Osteocyte (in vitro differentiated cells): ENCODE measurements around the gene TSPAN5. TPM values are rescaled to one million over a fixed set of nuclear protein-coding genes. Genes with fewer than 3 reads are reported as not detected.
A peak's percentile ranks its signal among the peaks of the same experiment; 100 is the strongest.

ENCODE experiments used
- DNase-seq: peaks from one replicate; pipeline ENCODE4 v3.0.0; 2021; ENCODE audit warnings: mixed read lengths; ENCODE audit not compliant: unreplicated experiment; ENCODE audit errors: extremely low spot score
- H3K27ac Mint-ChIP-seq: one replicate; pipeline ENCODE4 v1.8.0; 2021; ENCODE audit warnings: mild to moderate bottlenecking, mixed read lengths; ENCODE audit not compliant: unreplicated experiment
- H3K27me3 Mint-ChIP-seq: one replicate; pipeline ENCODE4 v1.8.0; 2021; ENCODE audit warnings: mixed read lengths; ENCODE audit not compliant: unreplicated experiment
- H3K36me3 Mint-ChIP-seq: one replicate; pipeline ENCODE4 v1.8.0; 2021; ENCODE audit warnings: mixed read lengths; ENCODE audit not compliant: unreplicated experiment
- H3K4me1 Mint-ChIP-seq: one replicate; pipeline ENCODE4 v1.8.0; 2021; ENCODE audit warnings: mixed read lengths; ENCODE audit not compliant: unreplicated experiment
- H3K4me3 Mint-ChIP-seq: one replicate; pipeline ENCODE4 v1.8.0; 2021; ENCODE audit warnings: mild to moderate bottlenecking, moderate library complexity, mixed read lengths; ENCODE audit not compliant: unreplicated experiment
- H3K9me3 Mint-ChIP-seq: one replicate; pipeline ENCODE4 v1.8.0; 2021; ENCODE audit warnings: mixed read lengths; ENCODE audit not compliant: unreplicated experiment
- total RNA-seq: library from RNA; stranded (reverse); gene quantifications from 2 replicates; pipeline ENCODE4 v1.2.1, GENCODE V29; 2021
- TF ChIP-seq, protein P1 (sequence below): fragments of 200-600 bp; sonication (generic); IDR thresholded peaks from 2 replicates; pipeline ENCODE4 v1.5.0; 2021; ENCODE audit warnings: antibody characterized with exemption, mild to moderate bottlenecking, moderate library complexity

Gene TSPAN5
- total RNA-seq, 1 donor from 2014 or later = 64.2 TPM

DNA sequence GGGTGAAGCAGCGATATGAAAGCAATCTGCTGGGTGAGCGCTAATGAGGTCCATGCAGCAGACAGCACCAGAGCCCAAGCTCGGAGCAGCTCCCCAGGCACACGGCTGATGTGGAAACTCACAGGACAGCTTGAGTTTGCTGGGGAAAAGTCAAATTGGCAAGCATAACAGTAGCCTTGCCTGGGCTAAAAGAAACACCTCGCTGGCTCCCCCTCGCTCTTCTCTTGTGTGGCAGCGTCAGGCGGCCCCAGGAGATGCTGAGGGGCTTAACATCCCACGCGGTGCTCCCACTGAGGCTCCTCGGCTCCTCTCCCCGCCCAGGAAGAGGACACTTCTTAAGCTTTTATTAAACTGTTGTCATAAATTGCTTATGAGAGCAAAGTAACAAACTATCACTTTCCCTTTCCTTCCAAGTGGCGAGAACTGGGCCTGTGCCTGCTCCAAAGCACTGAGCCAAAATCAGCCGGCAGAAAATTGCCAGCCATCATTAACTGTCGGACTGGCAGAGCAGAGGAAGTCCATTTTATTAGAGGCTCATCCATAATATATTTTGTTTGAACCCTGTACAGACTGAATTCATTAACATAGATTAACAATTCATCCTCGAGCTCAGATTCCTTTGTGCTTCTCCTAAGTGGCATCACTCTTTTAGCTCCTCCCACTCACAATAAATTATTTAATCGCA lies 111.4 kb downstream of the TSPAN5 start:
- peaks cover 13% of the 10 kb centered on the region for H3K9me3 Mint-ChIP-seq
- TF ChIP-seq, protein P1, sequence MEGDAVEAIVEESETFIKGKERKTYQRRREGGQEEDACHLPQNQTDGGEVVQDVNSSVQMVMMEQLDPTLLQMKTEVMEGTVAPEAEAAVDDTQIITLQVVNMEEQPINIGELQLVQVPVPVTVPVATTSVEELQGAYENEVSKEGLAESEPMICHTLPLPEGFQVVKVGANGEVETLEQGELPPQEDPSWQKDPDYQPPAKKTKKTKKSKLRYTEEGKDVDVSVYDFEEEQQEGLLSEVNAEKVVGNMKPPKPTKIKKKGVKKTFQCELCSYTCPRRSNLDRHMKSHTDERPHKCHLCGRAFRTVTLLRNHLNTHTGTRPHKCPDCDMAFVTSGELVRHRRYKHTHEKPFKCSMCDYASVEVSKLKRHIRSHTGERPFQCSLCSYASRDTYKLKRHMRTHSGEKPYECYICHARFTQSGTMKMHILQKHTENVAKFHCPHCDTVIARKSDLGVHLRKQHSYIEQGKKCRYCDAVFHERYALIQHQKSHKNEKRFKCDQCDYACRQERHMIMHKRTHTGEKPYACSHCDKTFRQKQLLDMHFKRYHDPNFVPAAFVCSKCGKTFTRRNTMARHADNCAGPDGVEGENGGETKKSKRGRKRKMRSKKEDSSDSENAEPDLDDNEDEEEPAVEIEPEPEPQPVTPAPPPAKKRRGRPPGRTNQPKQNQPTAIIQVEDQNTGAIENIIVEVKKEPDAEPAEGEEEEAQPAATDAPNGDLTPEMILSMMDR = no peak
- peak overlapping the region; percentile 32 for H3K4me3 Mint-ChIP-seq
- H3K27me3 Mint-ChIP-seq = no peaks in the 10 kb centered on the region
- DNase-seq = no peak
- peaks cover 36% of the 10 kb centered on the region for H3K4me1 Mint-ChIP-seq
- peaks cover 16% of the 10 kb centered on the region for H3K36me3 Mint-ChIP-seq
- peak overlapping the region; percentile 84 for H3K27ac Mint-ChIP-seq

DNA sequence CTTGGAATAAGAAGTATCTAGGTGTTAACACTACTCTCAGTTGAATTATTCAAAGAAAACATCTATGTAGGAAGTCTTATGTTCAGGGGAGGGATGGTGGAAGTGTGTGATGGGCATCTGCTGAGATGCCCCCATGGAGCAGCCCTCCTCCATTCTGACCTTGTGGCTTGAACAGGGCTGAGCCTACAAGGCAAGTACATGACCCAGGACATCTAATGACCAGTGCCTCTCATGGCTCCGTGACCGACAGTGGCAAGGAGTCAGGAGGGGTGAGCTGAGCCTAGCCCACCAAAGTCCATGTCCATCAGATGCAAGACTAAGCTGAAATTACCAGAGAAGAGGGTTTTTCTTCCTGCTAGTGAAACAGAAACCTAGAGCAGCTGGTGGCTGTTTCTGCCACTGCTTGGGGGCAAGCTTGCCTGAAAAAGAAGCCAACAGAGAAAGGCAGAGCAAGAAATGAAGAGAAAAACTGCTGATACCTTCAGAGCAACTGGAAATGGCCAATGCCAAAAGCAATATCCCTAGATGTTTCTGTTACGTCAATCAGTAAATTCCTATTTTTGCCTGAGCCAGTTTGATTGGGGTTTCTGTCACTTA lies 113.5 kb downstream of the TSPAN5 start:
- H3K36me3 Mint-ChIP-seq = no peaks in the 10 kb centered on the region
- no peak overlapping the region for H3K4me3 Mint-ChIP-seq
- no peak for DNase-seq
- H3K9me3 Mint-ChIP-seq = no peaks in the 10 kb centered on the region
- no peaks in the 10 kb centered on the region for H3K27me3 Mint-ChIP-seq
- TF ChIP-seq, protein P1 = no peak
- H3K27ac Mint-ChIP-seq = peak overlapping the region; percentile 72
- H3K4me1 Mint-ChIP-seq = peaks cover 36% of the 10 kb centered on the region

DNA sequence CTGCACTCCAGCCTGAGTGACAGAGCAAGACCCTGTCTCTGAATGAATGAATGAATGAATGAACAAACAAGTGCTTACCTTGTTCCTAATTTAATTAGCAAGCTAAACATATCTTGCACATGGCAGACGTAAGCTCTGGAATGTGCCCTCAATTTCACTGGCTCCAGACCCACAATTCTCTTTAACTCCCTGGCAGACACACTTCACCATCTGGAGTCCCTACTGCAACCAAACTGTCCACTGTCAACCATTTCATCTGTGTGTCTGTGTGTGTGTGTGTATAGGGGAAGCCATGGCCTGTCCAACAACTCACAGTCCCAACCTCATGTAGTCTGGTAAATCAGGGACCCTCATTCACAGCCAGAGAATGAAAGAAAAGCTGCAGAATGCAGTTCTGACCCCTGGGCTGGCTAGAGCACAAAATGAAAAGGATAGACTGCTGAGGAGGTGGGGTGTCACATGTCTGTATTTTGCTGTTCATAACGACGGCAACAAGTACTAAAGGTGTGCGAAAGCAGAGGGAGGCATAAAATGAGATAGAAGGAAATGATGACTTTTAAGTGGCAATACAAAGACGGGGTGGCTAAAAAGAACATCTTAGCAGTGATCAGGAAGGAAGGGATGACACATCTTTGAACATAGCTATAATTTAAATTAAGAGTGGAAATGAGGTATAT lies 114.1 kb downstream of the TSPAN5 start:
- H3K4me3 Mint-ChIP-seq = no peak overlapping the region
- no peaks in the 10 kb centered on the region for H3K27me3 Mint-ChIP-seq
- H3K36me3 Mint-ChIP-seq = no peaks in the 10 kb centered on the region
- no peaks in the 10 kb centered on the region for H3K9me3 Mint-ChIP-seq
- peak overlapping the region; percentile 72 for H3K27ac Mint-ChIP-seq
- H3K4me1 Mint-ChIP-seq = peaks cover 37% of the 10 kb centered on the region
- DNase-seq = no peak
- TF ChIP-seq, protein P1 = no peak

DNA sequence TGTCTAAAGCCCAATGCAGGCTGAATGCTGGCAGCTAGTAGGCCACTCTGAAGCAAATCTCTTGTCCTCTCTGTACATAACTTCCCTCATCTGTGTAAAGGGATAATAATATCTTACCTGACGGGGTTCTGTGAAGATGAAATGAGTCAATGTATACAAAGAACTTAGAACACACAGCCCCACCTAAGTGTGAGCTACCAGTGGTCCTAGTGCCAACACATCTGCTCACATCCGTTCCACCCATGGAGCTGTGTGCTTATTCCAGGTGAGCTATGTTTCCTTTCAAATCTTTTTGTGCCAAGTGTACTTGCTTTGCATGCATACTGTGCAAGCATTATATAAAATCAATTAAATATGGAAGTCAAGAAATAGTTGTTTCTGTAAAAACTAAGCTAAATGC lies 116.4 kb downstream of the TSPAN5 start:
- DNase-seq = no peak
- H3K27ac Mint-ChIP-seq = no peak overlapping the region
- peaks cover 30% of the 10 kb centered on the region for H3K4me1 Mint-ChIP-seq
- TF ChIP-seq, protein P1 = no peak
- no peaks in the 10 kb centered on the region for H3K9me3 Mint-ChIP-seq
- no peaks in the 10 kb centered on the region for H3K27me3 Mint-ChIP-seq
- H3K4me3 Mint-ChIP-seq = no peak overlapping the region
- no peaks in the 10 kb centered on the region for H3K36me3 Mint-ChIP-seq

DNA sequence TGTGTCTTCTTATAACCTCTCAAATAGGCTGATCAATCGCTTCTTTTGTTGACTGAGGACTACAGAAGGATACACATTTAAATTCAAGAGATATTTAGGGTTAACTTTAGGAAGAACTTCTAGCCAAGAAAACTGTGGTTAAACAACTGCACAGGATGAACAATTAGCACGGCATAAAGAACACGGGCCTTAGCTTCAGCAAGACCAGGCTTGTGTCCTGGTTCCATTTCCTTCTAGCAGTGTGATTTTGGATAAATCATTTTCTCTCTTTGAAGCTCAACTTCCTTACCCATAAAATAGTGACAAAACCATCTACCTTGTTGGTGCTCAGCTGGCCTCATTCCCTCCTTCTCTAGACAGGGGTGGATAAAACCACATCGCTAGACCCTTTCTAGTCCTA lies 117.6 kb downstream of the TSPAN5 start:
- H3K4me3 Mint-ChIP-seq = no peak overlapping the region
- peaks cover 21% of the 10 kb centered on the region for H3K4me1 Mint-ChIP-seq
- H3K27ac Mint-ChIP-seq = no peak overlapping the region
- H3K27me3 Mint-ChIP-seq = no peaks in the 10 kb centered on the region
- no peaks in the 10 kb centered on the region for H3K36me3 Mint-ChIP-seq
- DNase-seq = no peak
- H3K9me3 Mint-ChIP-seq = peaks cover under 1% of the 10 kb centered on the region
- TF ChIP-seq, protein P1 = no peak
